ENCODE measurements around the gene CIAPIN1.

CIAPIN1 gene

GRCh38 chr16:57387598-57388354 lies 59.4 kb downstream of the CIAPIN1 start:
- Histone ChIP-seq H3K4me3 (replicated peaks; ENCODE audit: insufficient read depth, low read length) (no peak overlapping the region), H3K27me3 (ENCODE audit: insufficient read depth, poor library complexity, severe bottlenecking) (no peaks in the 10 kb centered on the region), H3K27ac (replicated peaks) (no peak overlapping the region)
- DNase-seq (ENCODE audit: low read depth in 1 of 2, low spot score in 1 of 2), result no peak
- TF ChIP-seq, protein P1, sequence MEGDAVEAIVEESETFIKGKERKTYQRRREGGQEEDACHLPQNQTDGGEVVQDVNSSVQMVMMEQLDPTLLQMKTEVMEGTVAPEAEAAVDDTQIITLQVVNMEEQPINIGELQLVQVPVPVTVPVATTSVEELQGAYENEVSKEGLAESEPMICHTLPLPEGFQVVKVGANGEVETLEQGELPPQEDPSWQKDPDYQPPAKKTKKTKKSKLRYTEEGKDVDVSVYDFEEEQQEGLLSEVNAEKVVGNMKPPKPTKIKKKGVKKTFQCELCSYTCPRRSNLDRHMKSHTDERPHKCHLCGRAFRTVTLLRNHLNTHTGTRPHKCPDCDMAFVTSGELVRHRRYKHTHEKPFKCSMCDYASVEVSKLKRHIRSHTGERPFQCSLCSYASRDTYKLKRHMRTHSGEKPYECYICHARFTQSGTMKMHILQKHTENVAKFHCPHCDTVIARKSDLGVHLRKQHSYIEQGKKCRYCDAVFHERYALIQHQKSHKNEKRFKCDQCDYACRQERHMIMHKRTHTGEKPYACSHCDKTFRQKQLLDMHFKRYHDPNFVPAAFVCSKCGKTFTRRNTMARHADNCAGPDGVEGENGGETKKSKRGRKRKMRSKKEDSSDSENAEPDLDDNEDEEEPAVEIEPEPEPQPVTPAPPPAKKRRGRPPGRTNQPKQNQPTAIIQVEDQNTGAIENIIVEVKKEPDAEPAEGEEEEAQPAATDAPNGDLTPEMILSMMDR (IDR thresholded peaks at IDR 0.05; ENCODE audit: insufficient read depth, low read length), result no peak
- TF ChIP-seq GABPA (IDR thresholded peaks at IDR 0.05; ENCODE audit: low read depth), result no peak
- TF ChIP-seq SPI1 (IDR thresholded peaks at IDR 0.05; ENCODE audit: borderline replicate concordance, low read depth), result no peak
- no peak for TF ChIP-seq POLR2AphosphoS5 (IDR thresholded peaks at IDR 0.05; ENCODE audit: low read depth)
- no peak for TF ChIP-seq REST (IDR thresholded peaks at IDR 0.05; ENCODE audit: insufficient replicate concordance, low read depth)

DNA sequence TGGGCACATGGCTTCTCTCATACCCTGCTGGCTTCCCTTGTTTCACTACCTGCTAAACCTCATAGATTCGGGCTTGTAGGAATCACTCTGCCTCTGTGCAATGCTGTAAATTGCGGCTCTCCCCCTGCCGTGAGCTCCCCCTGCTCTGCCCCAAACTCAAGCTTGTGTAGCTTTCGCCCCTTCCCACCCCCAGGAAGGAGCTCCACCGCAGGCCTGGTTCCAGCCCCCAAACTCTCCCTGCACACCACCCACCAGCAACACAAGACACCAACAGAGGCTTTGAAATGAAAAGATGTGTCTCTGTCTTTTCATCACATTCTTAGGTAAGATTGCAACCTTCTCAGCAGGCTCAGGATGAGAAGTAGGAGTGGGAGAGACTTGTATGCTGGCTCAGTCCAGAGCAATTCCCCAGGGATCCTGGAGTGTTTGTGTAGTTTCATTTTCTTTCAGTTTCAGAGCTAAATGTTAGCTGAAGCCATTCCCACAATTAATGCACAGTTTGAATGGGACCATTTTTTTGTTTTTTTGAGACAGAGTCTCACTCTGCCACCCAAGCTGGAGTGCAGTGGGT lies 60.7 kb downstream of the CIAPIN1 start:
- no peaks in the 10 kb centered on the region for H3K27me3 ChIP-seq (ENCODE audit: insufficient read depth, poor library complexity, severe bottlenecking)
- no peak for DNase-seq (ENCODE audit: low read depth in 1 of 2, low spot score in 1 of 2)

More for the DNA sequence above, 60.7 kb downstream of the CIAPIN1 start:
- no peak for TF ChIP-seq GABPA (IDR thresholded peaks at IDR 0.05; ENCODE audit: low read depth)
- TF ChIP-seq POLR2AphosphoS5 (IDR thresholded peaks at IDR 0.05; ENCODE audit: low read depth), result no peak
- TF ChIP-seq, protein P1 (IDR thresholded peaks at IDR 0.05; ENCODE audit: insufficient read depth, low read length), result no peak
- no peak for TF ChIP-seq SPI1 (IDR thresholded peaks at IDR 0.05; ENCODE audit: borderline replicate concordance, low read depth)
- TF ChIP-seq REST (IDR thresholded peaks at IDR 0.05; ENCODE audit: insufficient replicate concordance, low read depth), result no peak
- H3K27ac ChIP-seq (replicated peaks), result no peak overlapping the region
- no peak overlapping the region for H3K4me3 ChIP-seq (replicated peaks; ENCODE audit: insufficient read depth, low read length)
